Adrenal gland (tissue), 5 donors: ENCODE measurements around the gene DOCK3.

ENCODE experiments used
- POLR2A ChIP-seq, 2 donors: fragments of 450-650 bp; IDR thresholded peaks; one replicate each; pipeline ENCODE4 v1.6.1; 2017; ENCODE audit warnings: antibody characterized with exemption in 2 of 2, mild to moderate bottlenecking in 2 of 2, moderate library complexity in 1 of 2
- TF ChIP-seq, protein P1 (sequence below), 6 experiments: fragments of 450-650 bp in 4 of 6; fragments of 200-600 bp in 2 of 6; sonication (generic) in 1 of 6; IDR thresholded peaks; 1 replicate in 5 of 6; 2 replicates in 1 of 6; pipeline versions ENCODE4 v1.5.1 to v1.8.0; 2016 to 2021; ENCODE audit warnings: antibody characterized with exemption in 6 of 6, mild to moderate bottlenecking in 2 of 6, moderate library complexity in 1 of 6
- donor health status: DM: no; HTN: no; CAD: no.

DNA sequence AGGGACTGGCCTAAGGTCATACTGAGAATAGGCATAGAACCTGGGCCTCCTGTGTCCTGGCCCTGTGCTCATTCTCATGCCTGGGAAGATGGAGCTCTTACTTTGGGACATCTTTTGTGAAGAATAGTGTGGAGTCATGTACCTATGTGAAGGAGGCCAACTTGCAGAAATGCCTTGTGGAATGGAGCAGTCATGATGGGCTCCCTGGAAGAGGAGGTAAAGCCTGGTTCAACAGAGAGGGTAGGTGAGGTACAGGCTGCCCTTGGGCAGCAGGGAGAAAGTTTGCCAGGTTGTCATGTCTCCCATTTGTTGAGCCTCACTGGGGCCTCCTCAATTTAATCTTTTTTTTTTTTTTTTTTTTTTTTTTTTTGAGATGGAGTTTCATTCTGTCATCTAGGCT, 39.7 kb upstream of the DOCK3 start:
- TF ChIP-seq, protein P1, sequence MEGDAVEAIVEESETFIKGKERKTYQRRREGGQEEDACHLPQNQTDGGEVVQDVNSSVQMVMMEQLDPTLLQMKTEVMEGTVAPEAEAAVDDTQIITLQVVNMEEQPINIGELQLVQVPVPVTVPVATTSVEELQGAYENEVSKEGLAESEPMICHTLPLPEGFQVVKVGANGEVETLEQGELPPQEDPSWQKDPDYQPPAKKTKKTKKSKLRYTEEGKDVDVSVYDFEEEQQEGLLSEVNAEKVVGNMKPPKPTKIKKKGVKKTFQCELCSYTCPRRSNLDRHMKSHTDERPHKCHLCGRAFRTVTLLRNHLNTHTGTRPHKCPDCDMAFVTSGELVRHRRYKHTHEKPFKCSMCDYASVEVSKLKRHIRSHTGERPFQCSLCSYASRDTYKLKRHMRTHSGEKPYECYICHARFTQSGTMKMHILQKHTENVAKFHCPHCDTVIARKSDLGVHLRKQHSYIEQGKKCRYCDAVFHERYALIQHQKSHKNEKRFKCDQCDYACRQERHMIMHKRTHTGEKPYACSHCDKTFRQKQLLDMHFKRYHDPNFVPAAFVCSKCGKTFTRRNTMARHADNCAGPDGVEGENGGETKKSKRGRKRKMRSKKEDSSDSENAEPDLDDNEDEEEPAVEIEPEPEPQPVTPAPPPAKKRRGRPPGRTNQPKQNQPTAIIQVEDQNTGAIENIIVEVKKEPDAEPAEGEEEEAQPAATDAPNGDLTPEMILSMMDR (IDR thresholded peaks at IDR 0.05): no peak
- TF ChIP-seq POLR2A (IDR thresholded peaks at IDR 0.05): no peak
